ENCODE results near the gene ZNF185. TPM values are rescaled to one million over a fixed set of nuclear protein-coding genes. Genes with fewer than 3 reads are reported as not detected.

Gene ZNF185
- total and polyA plus RNA-seq, 10 of the 15 experiments (the other 5 are each of a cell fraction or from before 2014, with no cell fraction given) = 0.23 to 1.3 (median 0.55) TPM

DNA sequence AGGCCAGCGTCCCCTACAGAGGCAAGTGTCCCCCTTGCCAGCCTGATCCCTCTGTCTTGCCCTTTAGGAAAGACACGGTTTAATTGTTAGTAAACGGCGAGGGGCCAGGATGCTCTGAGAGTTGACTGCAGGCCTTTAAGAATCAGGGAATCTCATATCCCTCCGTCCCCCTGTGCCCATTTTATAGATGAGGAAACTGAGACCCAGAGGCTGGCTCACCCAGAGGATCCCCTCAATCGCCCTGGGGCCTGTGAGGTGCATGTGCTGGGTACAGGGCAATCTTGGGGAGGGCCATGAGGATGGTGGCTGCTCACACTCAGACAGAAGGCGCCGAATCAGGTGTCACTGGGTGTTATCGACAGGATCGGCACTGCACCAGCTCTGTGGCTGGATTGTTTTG lies 575 bp downstream of the ZNF185 start (continued):
- TF ChIP-seq CHD2 (IDR thresholded peaks at IDR 0.05; ENCODE audit: borderline replicate concordance, low read depth, low read length) (no peak), EED (IDR thresholded peaks at IDR 0.05; ENCODE audit: low read depth) (no peak), YBX1 (IDR thresholded peaks at IDR 0.05) (no peak), ASH2L (IDR thresholded peaks at IDR 0.05; ENCODE audit: borderline replicate concordance, low read depth) (no peak), CBX5 (IDR thresholded peaks at IDR 0.05; ENCODE audit: low read depth) (no peak), GABPA (IDR thresholded peaks at IDR 0.05; ENCODE audit: low read depth) (no peak)
- TF ChIP-seq, protein P1, sequence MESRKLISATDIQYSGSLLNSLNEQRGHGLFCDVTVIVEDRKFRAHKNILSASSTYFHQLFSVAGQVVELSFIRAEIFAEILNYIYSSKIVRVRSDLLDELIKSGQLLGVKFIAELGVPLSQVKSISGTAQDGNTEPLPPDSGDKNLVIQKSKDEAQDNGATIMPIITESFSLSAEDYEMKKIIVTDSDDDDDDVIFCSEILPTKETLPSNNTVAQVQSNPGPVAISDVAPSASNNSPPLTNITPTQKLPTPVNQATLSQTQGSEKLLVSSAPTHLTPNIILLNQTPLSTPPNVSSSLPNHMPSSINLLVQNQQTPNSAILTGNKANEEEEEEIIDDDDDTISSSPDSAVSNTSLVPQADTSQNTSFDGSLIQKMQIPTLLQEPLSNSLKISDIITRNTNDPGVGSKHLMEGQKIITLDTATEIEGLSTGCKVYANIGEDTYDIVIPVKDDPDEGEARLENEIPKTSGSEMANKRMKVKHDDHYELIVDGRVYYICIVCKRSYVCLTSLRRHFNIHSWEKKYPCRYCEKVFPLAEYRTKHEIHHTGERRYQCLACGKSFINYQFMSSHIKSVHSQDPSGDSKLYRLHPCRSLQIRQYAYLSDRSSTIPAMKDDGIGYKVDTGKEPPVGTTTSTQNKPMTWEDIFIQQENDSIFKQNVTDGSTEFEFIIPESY (IDR thresholded peaks at IDR 0.05) = no peak

DNA sequence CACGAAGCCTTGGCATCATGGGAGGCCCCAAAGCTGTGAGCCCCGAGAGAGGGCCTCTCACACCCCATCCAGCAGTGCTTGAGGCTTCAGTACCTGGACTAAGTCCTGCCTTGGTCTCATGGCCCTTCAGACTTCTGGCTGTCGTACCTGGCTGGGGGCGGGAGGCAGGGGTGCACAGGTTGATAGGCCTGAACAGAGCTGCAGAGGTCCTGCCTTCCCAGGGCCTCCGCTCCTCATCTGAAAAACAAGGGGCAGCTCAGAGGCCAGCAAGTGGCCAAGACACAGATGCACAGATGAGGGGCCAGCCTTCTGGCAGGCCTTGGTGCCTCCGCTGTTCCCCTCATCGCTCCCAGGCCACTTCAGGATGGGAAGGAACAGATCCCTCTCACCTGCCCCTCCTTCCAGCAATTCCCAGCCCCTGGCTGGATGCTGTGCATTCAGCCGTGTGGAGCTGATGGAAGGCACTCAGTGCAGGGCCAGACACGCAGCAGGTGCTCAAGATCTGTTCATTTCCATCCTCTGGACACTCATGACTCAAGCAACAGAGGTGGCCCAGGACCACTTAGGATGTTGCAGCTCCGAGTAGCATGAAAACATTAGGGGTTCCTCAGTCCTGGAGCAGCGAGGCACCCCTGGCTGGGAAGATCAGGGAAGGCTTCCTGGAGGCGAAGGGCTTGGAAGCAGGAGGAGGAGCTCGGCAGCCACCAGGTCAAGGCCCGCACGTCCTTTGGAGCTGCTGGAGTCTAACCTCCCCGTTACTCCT lies 1.4 kb downstream of the ZNF185 start:
- no peaks in the 10 kb centered on the region for H3K36me3 ChIP-seq (ENCODE audit: control insufficient read depth in 2 of 2, insufficient read depth in 2 of 2, low read length in 1 of 2)
- CTCF ChIA-PET = no interaction called here

More for the DNA sequence above, 1.4 kb downstream of the ZNF185 start:
- ATAC-seq (no peak), DNase-seq (ENCODE audit: low read depth, low spot score) (no peak), FAIRE-seq (no peak)
- Histone ChIP-seq H4K20me1 (ENCODE audit: control insufficient read depth, insufficient read depth) (no peaks in the 10 kb centered on the region), H3K79me2 (ENCODE audit: control insufficient read depth, insufficient read depth, low read length) (no peaks in the 10 kb centered on the region), H3K4me1 (ENCODE audit: control insufficient read depth, insufficient read depth, low read length) (no peaks in the 10 kb centered on the region), H3K9me3 (replicated peaks; ENCODE audit: control insufficient read depth, insufficient read depth, low read length) (no peaks in the 10 kb centered on the region), H3K9ac (ENCODE audit: control insufficient read depth, insufficient read depth, low read length) (no peak overlapping the region), H2AFZ (ENCODE audit: control insufficient read depth, low read depth, low read length) (no peak overlapping the region), H3K4me3 (no peak overlapping the region), H3K27me3 (replicated peaks in 1 of 2; ENCODE audit: control insufficient read depth in 2 of 2, insufficient read depth in 2 of 2, low read length in 1 of 2) (no peaks in the 10 kb centered on the region; a peak in 1 of 4 replicates), H3K4me2 (ENCODE audit: control insufficient read depth, insufficient read depth) (no peak overlapping the region), H3K27ac (ENCODE audit: control insufficient read depth, insufficient read depth) (no peak overlapping the region)
- intact Hi-C loops (cut with micrococcal nuclease; ENCODE audit: unreplicated experiment) (no loop called here), in situ Hi-C loops (cut with MboI) (no loop called here)
- TF ChIP-seq MXI1 (IDR thresholded peaks at IDR 0.05; ENCODE audit: low read depth, low read length) = no peak
- no peak for TF ChIP-seq GABPA (IDR thresholded peaks at IDR 0.05; ENCODE audit: low read depth)
- TF ChIP-seq RAD21 (IDR thresholded peaks at IDR 0.05; ENCODE audit: insufficient read depth, low read depth, low read length) = no peak
- TF ChIP-seq ZSCAN29 (IDR thresholded peaks at IDR 0.05) = no peak
- no peak for TF ChIP-seq CBX3 (IDR thresholded peaks at IDR 0.05; ENCODE audit: borderline replicate concordance, low read depth)
- BruUV-seq (replicated peaks) = no TSS peak
- WGBS (ENCODE audit: insufficient coverage, insufficient replicate concordance, low lambda C conversion rate, missing lambda C conversion rate) = 37% methylated on average over 16 of the region's 16 CpGs
- ChIA-PET POLR2A (no interaction called here), RAD21 (ENCODE audit: unreplicated experiment) (no interaction called here), SMC1A (ENCODE audit: uncharacterized antibody, unreplicated experiment) (no interaction called here)

Data from GM12878 (cell line).